DND-41 (cell line): ENCODE results near the gene SIPA1L3.

Experiments used
- ATAC-seq: fragments of 200-7000 bp; cut with Tn5 transposase; 3 replicates; pipeline ENCODE4 v1.9.1; 2021; ENCODE audit warnings: low read depth; ENCODE audit not compliant: insufficient read depth
- DNase-seq: peaks from one replicate; pipeline ENCODE4 v3.0.0-alpha.2; 2020
- H2AFZ ChIP-seq: 2 replicates; pipeline ENCODE4 v1.6.0; 2012; ENCODE audit warnings: low read depth, low read length
- H3K27ac ChIP-seq: 2 replicates; pipeline ENCODE4 v1.5.1; 2012; ENCODE audit warnings: low read length, inconsistent platforms
- H3K27me3 ChIP-seq: fragments of 200-600 bp; sonication (generic); 2 replicates; pipeline ENCODE4 v1.6.0; 2012; ENCODE audit warnings: low read length, mild to moderate bottlenecking, inconsistent platforms; ENCODE audit not compliant: insufficient read depth, poor library complexity
- H3K36me3 ChIP-seq: 2 replicates; pipeline ENCODE4 v1.5.1; 2012; ENCODE audit warnings: low read length, inconsistent platforms; ENCODE audit not compliant: insufficient read depth
- H3K4me1 ChIP-seq: 2 replicates; pipeline ENCODE4 v1.5.1; 2012; ENCODE audit warnings: mild to moderate bottlenecking, low read length; ENCODE audit not compliant: insufficient read depth
- H3K4me2 ChIP-seq: 2 replicates; pipeline ENCODE4 v1.6.0; 2012; ENCODE audit warnings: mild to moderate bottlenecking, moderate library complexity, low read length, inconsistent platforms; ENCODE audit not compliant: insufficient read depth
- H3K4me3 ChIP-seq, 2 experiments: fragments of 200-600 bp in 1 of 2; shearing (Covaris generic) in 1 of 2; 2 replicates each; pipeline ENCODE4 v1.5.1; 2012 to 2016; ENCODE audit warnings: inconsistent platforms in 2 of 2, low read length in 2 of 2, mild to moderate bottlenecking in 2 of 2, low read depth in 1 of 2, moderate library complexity in 1 of 2
- H3K79me2 ChIP-seq: 2 replicates; pipeline ENCODE4 v1.6.0; 2012; ENCODE audit warnings: low read length, inconsistent platforms; ENCODE audit not compliant: insufficient read depth
- H3K9ac ChIP-seq: 2 replicates; pipeline ENCODE4 v1.6.0; 2012; ENCODE audit warnings: low read depth, mild to moderate bottlenecking, inconsistent platforms, low read length, moderate library complexity
- H3K9me3 ChIP-seq: 2 replicates; pipeline ENCODE4 v1.5.1; 2012; ENCODE audit warnings: low read length, moderate library complexity, mild to moderate bottlenecking, inconsistent platforms; ENCODE audit not compliant: insufficient read depth, severe bottlenecking
- H4K20me1 ChIP-seq: 2 replicates; pipeline ENCODE4 v1.6.0; 2012; ENCODE audit warnings: low read length; ENCODE audit not compliant: insufficient read depth
- CTCF ChIP-seq: IDR thresholded peaks from 2 replicates; pipeline ENCODE4 v1.5.1; 2012; ENCODE audit warnings: borderline replicate concordance, low read length, moderate library complexity, mild to moderate bottlenecking; ENCODE audit not compliant: poor library complexity, severe bottlenecking; ENCODE audit errors: extremely low read depth
- EZH2 ChIP-seq: IDR thresholded peaks from 3 replicates; pipeline ENCODE4 v1.6.1; 2012; ENCODE audit warnings: borderline replicate concordance, low read depth, mild to moderate bottlenecking, moderate library complexity, low read length, inconsistent platforms; ENCODE audit not compliant: severe bottlenecking

The SIPA1L3 gene

GRCh38 chr19:38022791-38023670 lies 116.0 kb downstream of the SIPA1L3 start:
- Histone ChIP-seq H3K9ac (no peak overlapping the region), H3K4me1 (no peaks in the 10 kb centered on the region), H3K4me3 (no peak overlapping the region), H2AFZ (no peak overlapping the region), H3K27me3 (no peaks in the 10 kb centered on the region), H3K27ac (no peak overlapping the region), H3K9me3 (no peaks in the 10 kb centered on the region), H3K36me3 (no peaks in the 10 kb centered on the region), H3K4me2 (no peak overlapping the region), H3K79me2 (no peaks in the 10 kb centered on the region), H4K20me1 (peaks cover 11% of the 10 kb centered on the region)
- TF ChIP-seq CTCF (no peak), EZH2 (no peak)
- no peak for ATAC-seq
- DNase-seq: no peak

- Histone ChIP-seq H3K79me2 (no peaks in the 10 kb centered on the region), H2AFZ (no peak overlapping the region), H3K9me3 (no peaks in the 10 kb centered on the region), H3K4me1 (no peaks in the 10 kb centered on the region), H3K36me3 (no peaks in the 10 kb centered on the region), H3K9ac (no peak overlapping the region), H3K4me3 (no peak overlapping the region), H4K20me1 (peaks cover 11% of the 10 kb centered on the region), H3K4me2 (no peak overlapping the region), H3K27ac (no peak overlapping the region), H3K27me3 (no peaks in the 10 kb centered on the region)
- DNase-seq (no peak), ATAC-seq (no peak)
- TF ChIP-seq EZH2: no peak
- TF ChIP-seq CTCF: no peak
These were observed 116.9 kb downstream of the SIPA1L3 start for GRCh38 chr19:38023671-38024541.

- H3K4me2 ChIP-seq: no peak overlapping the region
- no peaks in the 10 kb centered on the region for H3K79me2 ChIP-seq
- no peak overlapping the region for H3K9ac ChIP-seq
- H3K9me3 ChIP-seq: no peaks in the 10 kb centered on the region
- TF ChIP-seq CTCF (no peak), EZH2 (no peak)
- no peaks in the 10 kb centered on the region for H3K36me3 ChIP-seq
- no peak for ATAC-seq
- no peak overlapping the region for H2AFZ ChIP-seq
- no peaks in the 10 kb centered on the region for H3K27me3 ChIP-seq
- peaks cover 6% of the 10 kb centered on the region; the same call in 1 of the 2 replicates for H4K20me1 ChIP-seq
- no peak overlapping the region for H3K4me3 ChIP-seq
- no peak overlapping the region for H3K27ac ChIP-seq
- no peak for DNase-seq
- H3K4me1 ChIP-seq: no peaks in the 10 kb centered on the region
These were observed 118.2 kb downstream of the SIPA1L3 start for GRCh38 chr19:38024992-38025908.
